Liver (tissue), 9 donors: ENCODE measurements around the gene RTP4. TPM values are rescaled to one million over a fixed set of nuclear protein-coding genes. Genes with fewer than 3 reads are reported as not detected.

Experiments used
- DNase-seq: peaks from one replicate; pipeline ENCODE4 v3.0.0-alpha.2; 2017; ENCODE audit warnings: low spot score
- H3K27ac ChIP-seq, 2 donors: one replicate each; pipeline ENCODE4 v1.7.0; 2013; ENCODE audit warnings: inconsistent platforms in 2 of 2, low read length in 2 of 2, control low read depth in 1 of 2, low read depth in 1 of 2, mild to moderate bottlenecking in 1 of 2
- H3K27me3 ChIP-seq, 4 donors: one replicate each; pipeline versions ENCODE4 v1.6.1 to v1.7.0; 2013; ENCODE audit warnings: low read length in 3 of 4, inconsistent platforms in 1 of 4, mild to moderate bottlenecking in 1 of 4, moderate library complexity in 1 of 4; ENCODE audit not compliant: control insufficient read depth in 4 of 4, insufficient read depth in 4 of 4
- H3K36me3 ChIP-seq, 4 donors: one replicate each; pipeline versions ENCODE4 v1.6.1 to v1.7.0; 2013; ENCODE audit warnings: low read length in 3 of 4, mild to moderate bottlenecking in 3 of 4, low read depth in 1 of 4, moderate library complexity in 1 of 4; ENCODE audit not compliant: control insufficient read depth in 4 of 4, insufficient read depth in 3 of 4
- H3K4me1 ChIP-seq, 4 donors: one replicate each; pipeline versions ENCODE4 v1.6.1 to v1.7.0; 2013; ENCODE audit warnings: low read length in 3 of 4, mild to moderate bottlenecking in 3 of 4, moderate library complexity in 1 of 4; ENCODE audit not compliant: control insufficient read depth in 4 of 4, insufficient read depth in 4 of 4
- H3K4me3 ChIP-seq, 3 donors: one replicate each; pipeline versions ENCODE4 v1.6.1 to v1.7.0; 2013; ENCODE audit warnings: low read length in 3 of 3, control low read depth in 1 of 3, low read depth in 1 of 3, mild to moderate bottlenecking in 1 of 3
- H3K9ac ChIP-seq, 2 donors: one replicate each; pipeline ENCODE4 v1.7.0; 2013; ENCODE audit warnings: low read length in 2 of 2, mild to moderate bottlenecking in 2 of 2, moderate library complexity in 2 of 2, control low read depth in 1 of 2, low read depth in 1 of 2
- H3K9me3 ChIP-seq, 4 donors: one replicate each; pipeline versions ENCODE4 v1.6.1 to v1.7.0; 2013; ENCODE audit warnings: low read length in 3 of 4; ENCODE audit not compliant: control insufficient read depth in 4 of 4
- EGR1 ChIP-seq, 2 donors: IDR thresholded peaks; 2 replicates each; pipeline ENCODE4 v1.6.1; 2016 to 2018; ENCODE audit warnings: antibody characterized with exemption in 2 of 2, low read depth in 2 of 2
- FOXA1 ChIP-seq: IDR thresholded peaks from 2 replicates; pipeline ENCODE4 v1.6.1; 2016; ENCODE audit warnings: antibody characterized with exemption
- FOXA2 ChIP-seq: IDR thresholded peaks from 2 replicates; pipeline ENCODE4 v1.6.1; 2016; ENCODE audit warnings: antibody characterized with exemption
- GABPA ChIP-seq, 2 donors: IDR thresholded peaks in 1 of 2; conservative IDR thresholded peaks in 1 of 2; 2 replicates each; pipeline ENCODE4 v1.6.1; 2016; ENCODE audit warnings: antibody characterized with exemption in 2 of 2, mild to moderate bottlenecking in 1 of 2, moderate library complexity in 1 of 2
- HNF4A ChIP-seq, 2 donors: conservative IDR thresholded peaks; 2 replicates each; pipeline ENCODE4 v1.6.1; 2016; ENCODE audit warnings: antibody characterized with exemption in 2 of 2, mild to moderate bottlenecking in 2 of 2
- HNF4G ChIP-seq: IDR thresholded peaks from 2 replicates; pipeline ENCODE4 v1.6.1; 2016; ENCODE audit warnings: antibody characterized with exemption
- JUND ChIP-seq, 2 donors: IDR thresholded peaks; 2 replicates each; pipeline ENCODE4 v1.6.1; 2016; ENCODE audit warnings: antibody characterized with exemption in 2 of 2
- NR2F2 ChIP-seq: IDR thresholded peaks from 2 replicates; pipeline ENCODE4 v1.6.1; 2016; ENCODE audit warnings: antibody characterized with exemption
- RAD21 ChIP-seq, 2 donors: IDR thresholded peaks; 2 replicates each; pipeline ENCODE4 v1.6.1; 2016; ENCODE audit warnings: antibody characterized with exemption in 2 of 2, mild to moderate bottlenecking in 2 of 2
- RXRA ChIP-seq, 2 donors: IDR thresholded peaks; 2 replicates each; pipeline ENCODE4 v1.6.1; 2017 to 2018; ENCODE audit warnings: antibody characterized with exemption in 2 of 2, mild to moderate bottlenecking in 1 of 2
- SP1 ChIP-seq: IDR thresholded peaks from 2 replicates; pipeline ENCODE4 v1.6.1; 2018; ENCODE audit warnings: antibody characterized with exemption, mild to moderate bottlenecking
- TAF1 ChIP-seq: conservative IDR thresholded peaks from 2 replicates; pipeline ENCODE4 v1.6.1; 2016; ENCODE audit warnings: antibody characterized with exemption, mild to moderate bottlenecking
- YY1 ChIP-seq: IDR thresholded peaks from 2 replicates; pipeline ENCODE4 v1.6.1; 2016; ENCODE audit warnings: antibody characterized with exemption, mild to moderate bottlenecking
- WGBS: extraction: QIAGEN DNeasy Blood & Tissue Kit; methylation state at CpG from one replicate; pipeline ENCODE4 v1.1.7; 2013; 5-methylcytosine and 5-hydroxymethylcytosine counted together
- polyA plus RNA-seq, 2 donors: library from polyadenylated mRNA; stranded (reverse) in 1 of 2; unstranded in 1 of 2; fragments of 200-250 nt in 1 of 2; fragments of >200 nt in 1 of 2; fragmentation: Nextera tagmentation in 1 of 2; extraction: Ambion mirVana in 1 of 2; gene quantifications; one replicate each; pipeline versions ENCODE4 v1.2.1 to v1.2.3, GENCODE V29; 2013 to 2015
- total RNA-seq, 2 donors: library from RNA; depleted of rRNA; stranded (reverse); fragments of >200 nt; gene quantifications; one replicate each; pipeline ENCODE4 v1.2.3, GENCODE V29; 2014
- TF ChIP-seq, protein P1 (sequence below): IDR thresholded peaks from 2 replicates; pipeline ENCODE4 v1.6.1; 2016; ENCODE audit warnings: antibody characterized with exemption, mild to moderate bottlenecking
- TF ChIP-seq, protein P2 (sequence below): IDR thresholded peaks from 2 replicates; pipeline ENCODE4 v1.6.1; 2016; ENCODE audit warnings: antibody characterized with exemption
- TF ChIP-seq, protein P3 (sequence below): IDR thresholded peaks from 2 replicates; pipeline ENCODE4 v1.6.1; 2016; ENCODE audit warnings: antibody characterized with exemption
- TF ChIP-seq, protein P4 (sequence below): IDR thresholded peaks from 2 replicates; pipeline ENCODE4 v1.6.1; 2016; ENCODE audit warnings: antibody characterized with exemption
- TF ChIP-seq, protein P5 (sequence below): fragments of 150-350 bp; IDR thresholded peaks from 2 replicates; pipeline ENCODE4 v1.5.1; 2017; ENCODE audit warnings: improper control_type of control experiment, low read depth, low read length; ENCODE audit not compliant: missing input control
- donor health status: healthy.
- donor health status: healthy.
- donor health status: healthy.
- donor health status: healthy.
- donor health status: healthy.

RTP4 gene
- total and polyA plus RNA-seq, 4 donors, result 0.93 to 3.4 (median 2.1) TPM

DNA sequence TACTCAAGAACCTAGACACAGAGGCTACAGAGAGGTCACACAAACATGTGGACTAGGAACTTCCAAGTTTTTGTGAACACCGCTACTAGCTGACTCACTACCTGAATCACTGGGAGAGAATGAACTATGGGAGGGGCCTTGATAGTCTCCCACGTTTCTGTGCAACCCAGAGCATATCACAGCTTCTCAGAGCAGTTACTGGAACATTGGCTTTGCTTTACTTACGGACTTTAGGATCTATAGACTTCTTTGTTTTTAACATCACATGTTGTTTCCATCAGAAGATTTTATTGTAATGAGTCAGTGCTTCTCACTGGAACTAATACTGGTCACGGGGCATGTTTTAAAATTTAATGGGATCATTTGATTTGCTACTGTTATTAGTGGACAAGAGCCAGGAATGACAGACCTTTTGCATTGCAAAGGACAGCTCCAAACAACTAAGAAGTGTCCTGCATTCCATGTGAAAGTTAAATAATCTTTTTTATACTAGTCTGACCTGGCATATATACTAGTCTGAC lies 35.6 kb downstream of the RTP4 start:
- no peaks in the 10 kb centered on the region for H3K27me3 ChIP-seq
- no peak overlapping the region for H3K9ac ChIP-seq
- DNase-seq, result no peak
- no peaks in the 10 kb centered on the region for H3K9me3 ChIP-seq
- no peaks in the 10 kb centered on the region for H3K4me1 ChIP-seq
- TF ChIP-seq HNF4A (conservative IDR thresholded peaks at IDR 0.05) (no peak), TAF1 (no peak), JUND (IDR thresholded peaks at IDR 0.05) (no peak), NR2F2 (no peak), FOXA2 (no peak), FOXA1 (no peak), SP1 (no peak), YY1 (no peak), RXRA (IDR thresholded peaks at IDR 0.05) (no peak), HNF4G (no peak), EGR1 (IDR thresholded peaks at IDR 0.05; ENCODE audit: low read depth in 2 of 2) (no peak), GABPA (IDR thresholded peaks at IDR 0.05 in 1 of 2, conservative IDR thresholded peaks at IDR 0.05 in 1 of 2) (no peak), RAD21 (IDR thresholded peaks at IDR 0.05) (no peak)
- TF ChIP-seq, protein P1, sequence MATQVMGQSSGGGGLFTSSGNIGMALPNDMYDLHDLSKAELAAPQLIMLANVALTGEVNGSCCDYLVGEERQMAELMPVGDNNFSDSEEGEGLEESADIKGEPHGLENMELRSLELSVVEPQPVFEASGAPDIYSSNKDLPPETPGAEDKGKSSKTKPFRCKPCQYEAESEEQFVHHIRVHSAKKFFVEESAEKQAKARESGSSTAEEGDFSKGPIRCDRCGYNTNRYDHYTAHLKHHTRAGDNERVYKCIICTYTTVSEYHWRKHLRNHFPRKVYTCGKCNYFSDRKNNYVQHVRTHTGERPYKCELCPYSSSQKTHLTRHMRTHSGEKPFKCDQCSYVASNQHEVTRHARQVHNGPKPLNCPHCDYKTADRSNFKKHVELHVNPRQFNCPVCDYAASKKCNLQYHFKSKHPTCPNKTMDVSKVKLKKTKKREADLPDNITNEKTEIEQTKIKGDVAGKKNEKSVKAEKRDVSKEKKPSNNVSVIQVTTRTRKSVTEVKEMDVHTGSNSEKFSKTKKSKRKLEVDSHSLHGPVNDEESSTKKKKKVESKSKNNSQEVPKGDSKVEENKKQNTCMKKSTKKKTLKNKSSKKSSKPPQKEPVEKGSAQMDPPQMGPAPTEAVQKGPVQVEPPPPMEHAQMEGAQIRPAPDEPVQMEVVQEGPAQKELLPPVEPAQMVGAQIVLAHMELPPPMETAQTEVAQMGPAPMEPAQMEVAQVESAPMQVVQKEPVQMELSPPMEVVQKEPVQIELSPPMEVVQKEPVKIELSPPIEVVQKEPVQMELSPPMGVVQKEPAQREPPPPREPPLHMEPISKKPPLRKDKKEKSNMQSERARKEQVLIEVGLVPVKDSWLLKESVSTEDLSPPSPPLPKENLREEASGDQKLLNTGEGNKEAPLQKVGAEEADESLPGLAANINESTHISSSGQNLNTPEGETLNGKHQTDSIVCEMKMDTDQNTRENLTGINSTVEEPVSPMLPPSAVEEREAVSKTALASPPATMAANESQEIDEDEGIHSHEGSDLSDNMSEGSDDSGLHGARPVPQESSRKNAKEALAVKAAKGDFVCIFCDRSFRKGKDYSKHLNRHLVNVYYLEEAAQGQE, result no peak
- TF ChIP-seq, protein P2, sequence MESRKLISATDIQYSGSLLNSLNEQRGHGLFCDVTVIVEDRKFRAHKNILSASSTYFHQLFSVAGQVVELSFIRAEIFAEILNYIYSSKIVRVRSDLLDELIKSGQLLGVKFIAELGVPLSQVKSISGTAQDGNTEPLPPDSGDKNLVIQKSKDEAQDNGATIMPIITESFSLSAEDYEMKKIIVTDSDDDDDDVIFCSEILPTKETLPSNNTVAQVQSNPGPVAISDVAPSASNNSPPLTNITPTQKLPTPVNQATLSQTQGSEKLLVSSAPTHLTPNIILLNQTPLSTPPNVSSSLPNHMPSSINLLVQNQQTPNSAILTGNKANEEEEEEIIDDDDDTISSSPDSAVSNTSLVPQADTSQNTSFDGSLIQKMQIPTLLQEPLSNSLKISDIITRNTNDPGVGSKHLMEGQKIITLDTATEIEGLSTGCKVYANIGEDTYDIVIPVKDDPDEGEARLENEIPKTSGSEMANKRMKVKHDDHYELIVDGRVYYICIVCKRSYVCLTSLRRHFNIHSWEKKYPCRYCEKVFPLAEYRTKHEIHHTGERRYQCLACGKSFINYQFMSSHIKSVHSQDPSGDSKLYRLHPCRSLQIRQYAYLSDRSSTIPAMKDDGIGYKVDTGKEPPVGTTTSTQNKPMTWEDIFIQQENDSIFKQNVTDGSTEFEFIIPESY, result no peak
- TF ChIP-seq, protein P3, sequence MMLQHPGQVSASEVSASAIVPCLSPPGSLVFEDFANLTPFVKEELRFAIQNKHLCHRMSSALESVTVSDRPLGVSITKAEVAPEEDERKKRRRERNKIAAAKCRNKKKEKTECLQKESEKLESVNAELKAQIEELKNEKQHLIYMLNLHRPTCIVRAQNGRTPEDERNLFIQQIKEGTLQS, result no peak
- TF ChIP-seq, protein P4, sequence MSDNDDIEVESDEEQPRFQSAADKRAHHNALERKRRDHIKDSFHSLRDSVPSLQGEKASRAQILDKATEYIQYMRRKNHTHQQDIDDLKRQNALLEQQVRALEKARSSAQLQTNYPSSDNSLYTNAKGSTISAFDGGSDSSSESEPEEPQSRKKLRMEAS, result no peak
- TF ChIP-seq, protein P5, sequence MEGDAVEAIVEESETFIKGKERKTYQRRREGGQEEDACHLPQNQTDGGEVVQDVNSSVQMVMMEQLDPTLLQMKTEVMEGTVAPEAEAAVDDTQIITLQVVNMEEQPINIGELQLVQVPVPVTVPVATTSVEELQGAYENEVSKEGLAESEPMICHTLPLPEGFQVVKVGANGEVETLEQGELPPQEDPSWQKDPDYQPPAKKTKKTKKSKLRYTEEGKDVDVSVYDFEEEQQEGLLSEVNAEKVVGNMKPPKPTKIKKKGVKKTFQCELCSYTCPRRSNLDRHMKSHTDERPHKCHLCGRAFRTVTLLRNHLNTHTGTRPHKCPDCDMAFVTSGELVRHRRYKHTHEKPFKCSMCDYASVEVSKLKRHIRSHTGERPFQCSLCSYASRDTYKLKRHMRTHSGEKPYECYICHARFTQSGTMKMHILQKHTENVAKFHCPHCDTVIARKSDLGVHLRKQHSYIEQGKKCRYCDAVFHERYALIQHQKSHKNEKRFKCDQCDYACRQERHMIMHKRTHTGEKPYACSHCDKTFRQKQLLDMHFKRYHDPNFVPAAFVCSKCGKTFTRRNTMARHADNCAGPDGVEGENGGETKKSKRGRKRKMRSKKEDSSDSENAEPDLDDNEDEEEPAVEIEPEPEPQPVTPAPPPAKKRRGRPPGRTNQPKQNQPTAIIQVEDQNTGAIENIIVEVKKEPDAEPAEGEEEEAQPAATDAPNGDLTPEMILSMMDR, result no peak
- H3K27ac ChIP-seq, result no peak overlapping the region
- 64% methylated on average over 4 of the region's 4 CpGs for WGBS
- H3K4me3 ChIP-seq, result no peak overlapping the region
- no peaks in the 10 kb centered on the region for H3K36me3 ChIP-seq
